ENCODE measurements around the gene KCNMB1. TPM values are rescaled to one million over a fixed set of nuclear protein-coding genes. Genes with fewer than 3 reads are reported as not detected.

KCNMB1 gene
- total RNA-seq, 2 experiments from 2014 or later: not detected

DNA sequence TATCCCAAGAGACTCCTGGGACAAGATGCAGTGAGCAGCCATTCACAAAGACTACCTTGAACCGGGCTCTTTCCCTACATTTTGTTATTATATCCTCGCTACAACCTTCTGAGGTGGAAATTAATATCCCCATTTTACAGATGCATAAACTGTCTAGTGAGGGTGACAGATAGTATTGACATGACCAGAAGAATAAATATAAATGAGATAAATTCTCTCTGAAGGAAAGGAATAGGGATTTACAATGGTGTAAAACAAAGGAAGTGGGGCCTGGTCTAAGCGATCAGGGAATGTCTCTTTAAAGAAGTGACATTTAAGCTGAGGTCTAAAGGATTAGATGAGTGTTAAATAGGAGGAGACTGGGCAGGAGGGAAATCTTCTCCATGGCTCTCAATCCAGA, 43.5 kb upstream of the KCNMB1 start:
- H4K20me1 ChIP-seq (ENCODE audit: insufficient read depth, low read length): no peaks in the 10 kb centered on the region
- H3K4me3 ChIP-seq (ENCODE audit: low read depth, low read length, poor library complexity, severe bottlenecking): no peak overlapping the region
- ChIA-PET CTCF (ENCODE audit: unreplicated experiment) (no interaction called here), POLR2A (no interaction called here)
- no peaks in the 10 kb centered on the region for H3K36me3 ChIP-seq (ENCODE audit: insufficient read depth, low read length)
- BruUV-seq (replicated peaks): no TSS peak
- no peak for DNase-seq (ENCODE audit: low spot score)
- H3K9me3 ChIP-seq (ENCODE audit: low read length): no peaks in the 10 kb centered on the region
- H3K27ac ChIP-seq (ENCODE audit: low read depth, low read length, poor library complexity, severe bottlenecking): no peak overlapping the region
- no peaks in the 10 kb centered on the region for H3K4me1 ChIP-seq (ENCODE audit: insufficient read depth, low read length, poor library complexity, severe bottlenecking)
- no peaks in the 10 kb centered on the region for H3K9me2 ChIP-seq (ENCODE audit: insufficient read depth, low read length)
- no peaks in the 10 kb centered on the region for H3K79me2 ChIP-seq (ENCODE audit: insufficient read depth, low read depth, low read length)
- TF ChIP-seq EZH2phosphoT487 (IDR thresholded peaks at IDR 0.05; ENCODE audit: borderline replicate concordance, low read depth, low read length): no peak
- TF ChIP-seq, protein P1, sequence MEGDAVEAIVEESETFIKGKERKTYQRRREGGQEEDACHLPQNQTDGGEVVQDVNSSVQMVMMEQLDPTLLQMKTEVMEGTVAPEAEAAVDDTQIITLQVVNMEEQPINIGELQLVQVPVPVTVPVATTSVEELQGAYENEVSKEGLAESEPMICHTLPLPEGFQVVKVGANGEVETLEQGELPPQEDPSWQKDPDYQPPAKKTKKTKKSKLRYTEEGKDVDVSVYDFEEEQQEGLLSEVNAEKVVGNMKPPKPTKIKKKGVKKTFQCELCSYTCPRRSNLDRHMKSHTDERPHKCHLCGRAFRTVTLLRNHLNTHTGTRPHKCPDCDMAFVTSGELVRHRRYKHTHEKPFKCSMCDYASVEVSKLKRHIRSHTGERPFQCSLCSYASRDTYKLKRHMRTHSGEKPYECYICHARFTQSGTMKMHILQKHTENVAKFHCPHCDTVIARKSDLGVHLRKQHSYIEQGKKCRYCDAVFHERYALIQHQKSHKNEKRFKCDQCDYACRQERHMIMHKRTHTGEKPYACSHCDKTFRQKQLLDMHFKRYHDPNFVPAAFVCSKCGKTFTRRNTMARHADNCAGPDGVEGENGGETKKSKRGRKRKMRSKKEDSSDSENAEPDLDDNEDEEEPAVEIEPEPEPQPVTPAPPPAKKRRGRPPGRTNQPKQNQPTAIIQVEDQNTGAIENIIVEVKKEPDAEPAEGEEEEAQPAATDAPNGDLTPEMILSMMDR (conservative IDR thresholded peaks at IDR 0.05; ENCODE audit: low read length): no peak
- H2AFZ ChIP-seq (ENCODE audit: low read length): no peak overlapping the region
- H3K4me2 ChIP-seq (ENCODE audit: low read length): no peak overlapping the region
- intact Hi-C loops (cut with micrococcal nuclease; ENCODE audit: unreplicated experiment): no loop called here

DNA sequence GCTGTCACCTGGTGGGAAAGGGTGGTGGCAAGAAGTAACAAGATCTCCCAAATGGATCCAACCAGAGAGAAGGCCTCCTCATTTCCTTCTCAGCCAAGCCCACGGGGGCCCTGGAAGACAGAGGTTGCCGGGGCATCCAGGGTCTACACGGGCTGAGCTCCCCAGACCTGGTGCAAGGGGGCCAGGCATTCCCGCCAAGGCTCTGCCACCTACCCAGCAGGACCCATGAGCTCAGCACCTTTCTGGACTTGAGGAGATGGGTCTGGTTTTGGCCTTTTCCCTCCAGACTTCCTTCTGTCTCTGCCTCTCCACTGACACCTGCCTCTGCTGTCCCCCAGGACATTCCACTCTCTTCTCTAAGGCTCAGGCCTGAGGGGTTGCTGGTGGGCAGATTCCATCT, 42.4 kb upstream of the KCNMB1 start:
- H2AFZ ChIP-seq (ENCODE audit: low read length): no peak overlapping the region
- H3K36me3 ChIP-seq (ENCODE audit: insufficient read depth, low read length): no peaks in the 10 kb centered on the region
- no peaks in the 10 kb centered on the region for H3K4me1 ChIP-seq (ENCODE audit: insufficient read depth, low read length, poor library complexity, severe bottlenecking)
- CTCF ChIA-PET (ENCODE audit: unreplicated experiment): no interaction called here
- TF ChIP-seq, protein P1 (conservative IDR thresholded peaks at IDR 0.05; ENCODE audit: low read length): no peak
- TF ChIP-seq EZH2phosphoT487 (IDR thresholded peaks at IDR 0.05; ENCODE audit: borderline replicate concordance, low read depth, low read length): no peak
- no TSS peak for BruUV-seq (replicated peaks)
- no peaks in the 10 kb centered on the region for H3K79me2 ChIP-seq (ENCODE audit: insufficient read depth, low read depth, low read length)
- no peak overlapping the region for H3K4me3 ChIP-seq (ENCODE audit: low read depth, low read length, poor library complexity, severe bottlenecking)
- no peaks in the 10 kb centered on the region for H3K9me2 ChIP-seq (ENCODE audit: insufficient read depth, low read length)
- DNase-seq (ENCODE audit: low spot score): no peak
- H4K20me1 ChIP-seq (ENCODE audit: insufficient read depth, low read length): no peaks in the 10 kb centered on the region
- no peaks in the 10 kb centered on the region for H3K9me3 ChIP-seq (ENCODE audit: low read length)
- intact Hi-C loops (cut with micrococcal nuclease; ENCODE audit: unreplicated experiment): no loop called here
- no peak overlapping the region for H3K4me2 ChIP-seq (ENCODE audit: low read length)
- H3K27ac ChIP-seq (ENCODE audit: low read depth, low read length, poor library complexity, severe bottlenecking): no peak overlapping the region
- POLR2A ChIA-PET: no interaction called here

DNA sequence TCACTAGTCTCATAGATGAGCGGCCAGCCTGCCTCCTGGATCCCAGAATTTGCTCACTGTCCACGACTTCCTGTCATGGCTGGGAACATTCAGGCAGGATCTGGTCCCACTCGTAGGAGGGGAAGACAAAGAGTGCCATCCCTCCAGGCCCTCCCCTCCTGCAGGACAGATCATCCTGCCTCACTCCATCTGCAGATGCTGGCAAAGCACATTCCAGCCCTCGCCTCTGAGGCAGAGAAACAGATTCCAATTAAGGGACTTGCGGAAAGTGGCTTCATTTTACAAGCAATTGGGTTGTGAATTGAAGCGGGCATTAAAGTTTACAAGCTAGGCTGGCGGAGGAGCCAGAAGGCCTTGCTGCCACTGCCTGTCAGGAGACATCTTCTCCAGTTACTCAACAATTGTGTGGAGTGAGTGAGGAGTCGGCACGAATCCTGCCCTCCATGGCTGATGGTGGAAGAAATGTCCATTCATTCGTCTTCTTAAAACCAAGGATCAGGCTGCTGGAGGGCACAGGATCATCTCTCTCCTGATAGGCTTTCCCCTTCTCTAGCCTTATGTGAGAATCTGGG, 41.8 kb upstream of the KCNMB1 start:
- H3K4me3 ChIP-seq (ENCODE audit: low read depth, low read length, poor library complexity, severe bottlenecking): no peak overlapping the region
- TF ChIP-seq, protein P1 (conservative IDR thresholded peaks at IDR 0.05; ENCODE audit: low read length): no peak
- TF ChIP-seq EZH2phosphoT487 (IDR thresholded peaks at IDR 0.05; ENCODE audit: borderline replicate concordance, low read depth, low read length): no peak
- H3K36me3 ChIP-seq (ENCODE audit: insufficient read depth, low read length): no peaks in the 10 kb centered on the region
- no peak for DNase-seq (ENCODE audit: low spot score)
- intact Hi-C loops (cut with micrococcal nuclease; ENCODE audit: unreplicated experiment): no loop called here
- H3K9me3 ChIP-seq (ENCODE audit: low read length): no peaks in the 10 kb centered on the region
- ChIA-PET POLR2A (no interaction called here), CTCF (ENCODE audit: unreplicated experiment) (no interaction called here)
- BruUV-seq (replicated peaks): no TSS peak
- no peak overlapping the region for H2AFZ ChIP-seq (ENCODE audit: low read length)
- no peaks in the 10 kb centered on the region for H3K9me2 ChIP-seq (ENCODE audit: insufficient read depth, low read length)
- H4K20me1 ChIP-seq (ENCODE audit: insufficient read depth, low read length): no peaks in the 10 kb centered on the region
- H3K27ac ChIP-seq (ENCODE audit: low read depth, low read length, poor library complexity, severe bottlenecking): no peak overlapping the region
- H3K79me2 ChIP-seq (ENCODE audit: insufficient read depth, low read depth, low read length): no peaks in the 10 kb centered on the region
- no peak overlapping the region for H3K4me2 ChIP-seq (ENCODE audit: low read length)
- H3K4me1 ChIP-seq (ENCODE audit: insufficient read depth, low read length, poor library complexity, severe bottlenecking): no peaks in the 10 kb centered on the region

All from OCI-LY7 (cell line).